Hepatocyte (in vitro differentiated cells): ENCODE measurements around the gene SIGLEC11. TPM values are rescaled to one million over a fixed set of nuclear protein-coding genes. Genes with fewer than 3 reads are reported as not detected.

Experiments
- DNase-seq: peaks from one replicate; pipeline ENCODE4 v3.0.0-alpha.2; 2016; ENCODE audit warnings: low spot score
- H2AFZ ChIP-seq: fragments of 200-600 bp; sonication (generic); 2 replicates; pipeline ENCODE4 v1.6.0; 2016; ENCODE audit warnings: antibody characterized with exemption, mild to moderate bottlenecking
- H3K27ac ChIP-seq: fragments of 200-600 bp; sonication (generic); 2 replicates; pipeline ENCODE4 v1.5.1; 2016; ENCODE audit warnings: mild to moderate bottlenecking
- H3K27me3 ChIP-seq: fragments of 200-600 bp; sonication (generic); 2 replicates; pipeline ENCODE4 v1.6.1; 2016
- H3K36me3 ChIP-seq: fragments of 200-600 bp; sonication (generic); replicated peaks from 2 replicates; pipeline ENCODE4 v1.5.1; 2016; ENCODE audit warnings: low read depth; ENCODE audit not compliant: insufficient read depth
- H3K4me1 ChIP-seq: fragments of 200-600 bp; sonication (generic); 2 replicates; pipeline ENCODE4 v1.5.1; 2016; ENCODE audit warnings: mild to moderate bottlenecking, moderate library complexity; ENCODE audit not compliant: insufficient read depth
- H3K4me2 ChIP-seq: fragments of 200-600 bp; sonication (generic); 2 replicates; pipeline ENCODE4 v1.6.0; 2016
- H3K4me3 ChIP-seq: fragments of 200-600 bp; sonication (generic); 2 replicates; pipeline ENCODE4 v1.5.1; 2016; ENCODE audit warnings: mild to moderate bottlenecking
- H3K79me2 ChIP-seq: fragments of 200-600 bp; sonication (generic); 2 replicates; pipeline ENCODE4 v1.6.0; 2017; ENCODE audit warnings: mild to moderate bottlenecking
- H3K9me2 ChIP-seq: fragments of 200-600 bp; sonication (generic); replicated peaks from 2 replicates; pipeline ENCODE4 v1.6.0; 2017; ENCODE audit warnings: mild to moderate bottlenecking; ENCODE audit not compliant: insufficient read depth
- H3K9me3 ChIP-seq: fragments of 200-600 bp; sonication (generic); 2 replicates; pipeline ENCODE4 v1.5.1; 2016; ENCODE audit warnings: low read depth, mild to moderate bottlenecking
- H4K20me1 ChIP-seq: fragments of 200-600 bp; sonication (generic); 2 replicates; pipeline ENCODE4 v1.6.0; 2016; ENCODE audit warnings: mild to moderate bottlenecking; ENCODE audit not compliant: insufficient read depth, poor library complexity, severe bottlenecking
- CTCF ChIP-seq: fragments of 200-600 bp; sonication (generic); IDR thresholded peaks from 2 replicates; pipeline ENCODE4 v1.5.1; 2016; ENCODE audit warnings: antibody characterized with exemption, mild to moderate bottlenecking; ENCODE audit not compliant: poor library complexity
- EZH2 ChIP-seq: fragments of 200-600 bp; sonication (generic); IDR thresholded peaks from 2 replicates; pipeline ENCODE4 v1.6.1; 2016; ENCODE audit warnings: antibody characterized with exemption, mild to moderate bottlenecking, borderline replicate concordance
- EZH2phosphoT487 ChIP-seq: fragments of 200-600 bp; sonication (generic); IDR thresholded peaks from one replicate; pipeline ENCODE4 v1.6.1; 2018; ENCODE audit warnings: antibody characterized with exemption, mild to moderate bottlenecking, low read depth, moderate library complexity; ENCODE audit not compliant: unreplicated experiment, severe bottlenecking
- WGBS: methylation state at CpG from one replicate; pipeline ENCODE4 v1.1.6; 2016; ENCODE audit warnings: low lambda C conversion rate; ENCODE audit errors: missing lambda C conversion rate; 5-methylcytosine and 5-hydroxymethylcytosine counted together
- polyA plus RNA-seq: library from polyadenylated mRNA; unstranded; fragments of >200 nt; fragmentation: Nextera tagmentation; extraction: Ambion mirVana; gene quantifications from 2 replicates; pipeline ENCODE4 v1.2.1, GENCODE V29; 2016
- total RNA-seq: library from RNA; depleted of rRNA; stranded (reverse); fragments of >200 nt; gene quantifications from 2 replicates; pipeline ENCODE4 v1.2.3, GENCODE V29; 2014

SIGLEC11 gene
- total and polyA plus RNA-seq, 2 experiments from 2014 or later, result 6.0 to 15.8 TPM

GRCh38 chr19:49999371-50000010 is 38.5 kb upstream of the SIGLEC11 start:
- H3K27me3 ChIP-seq, result no peaks in the 10 kb centered on the region
- H3K79me2 ChIP-seq, result no peaks in the 10 kb centered on the region
- H2AFZ ChIP-seq, result no peak overlapping the region
- H3K9me2 ChIP-seq, result no peaks in the 10 kb centered on the region
- DNase-seq, result no peak
- H3K9me3 ChIP-seq, result no peaks in the 10 kb centered on the region
- no peaks in the 10 kb centered on the region for H3K36me3 ChIP-seq
- no peaks in the 10 kb centered on the region for H3K4me1 ChIP-seq
- no peak overlapping the region for H3K27ac ChIP-seq
- H3K4me3 ChIP-seq, result no peak overlapping the region
- H4K20me1 ChIP-seq, result no peaks in the 10 kb centered on the region
- no peak overlapping the region for H3K4me2 ChIP-seq
- 93% methylated on average over 6 of the region's 6 CpGs for WGBS
- no peak for TF ChIP-seq EZH2phosphoT487

GRCh38 chr19:49997709-49998108 is 36.7 kb upstream of the SIGLEC11 start:
- H3K9me3 ChIP-seq, result no peaks in the 10 kb centered on the region
- DNase-seq, result no peak
- no peaks in the 10 kb centered on the region for H3K36me3 ChIP-seq
- H3K79me2 ChIP-seq, result no peaks in the 10 kb centered on the region
- H3K4me2 ChIP-seq, result no peak overlapping the region
- H3K4me1 ChIP-seq, result no peaks in the 10 kb centered on the region
- no peak overlapping the region for H2AFZ ChIP-seq
- no peak overlapping the region for H3K4me3 ChIP-seq
- 83% methylated on average over 5 of the region's 5 CpGs for WGBS
- TF ChIP-seq EZH2phosphoT487 (no peak), EZH2 (no peak), CTCF (no peak)
- H3K27ac ChIP-seq, result no peak overlapping the region
- H3K9me2 ChIP-seq, result no peaks in the 10 kb centered on the region
- no peaks in the 10 kb centered on the region for H3K27me3 ChIP-seq
- no peaks in the 10 kb centered on the region for H4K20me1 ChIP-seq

- Histone ChIP-seq H3K27me3 (no peaks in the 10 kb centered on the region), H3K9me2 (no peaks in the 10 kb centered on the region), H4K20me1 (no peaks in the 10 kb centered on the region), H3K9me3 (no peaks in the 10 kb centered on the region), H3K4me2 (no peak overlapping the region), H3K4me3 (no peak overlapping the region), H3K27ac (no peak overlapping the region), H3K36me3 (no peaks in the 10 kb centered on the region), H3K4me1 (peaks cover 2% of the 10 kb centered on the region), H3K79me2 (no peaks in the 10 kb centered on the region), H2AFZ (no peak overlapping the region)
- WGBS, result 94% methylated on average over 9 of the region's 9 CpGs
- TF ChIP-seq EZH2phosphoT487, result no peak
- TF ChIP-seq CTCF, result no peak
- no peak for TF ChIP-seq EZH2
- DNase-seq, result no peak
Observed at GRCh38 chr19:49988433-49988832, 27.5 kb upstream of the SIGLEC11 start.

- H3K4me1 ChIP-seq, result peaks cover 6% of the 10 kb centered on the region
- 99% methylated on average over 5 of the region's 5 CpGs for WGBS
- no peak overlapping the region for H3K4me3 ChIP-seq
- H3K9me2 ChIP-seq, result no peaks in the 10 kb centered on the region
- no peaks in the 10 kb centered on the region for H4K20me1 ChIP-seq
- H3K4me2 ChIP-seq, result no peak overlapping the region
- H3K79me2 ChIP-seq, result no peaks in the 10 kb centered on the region
- no peak overlapping the region for H3K27ac ChIP-seq
- no peaks in the 10 kb centered on the region for H3K9me3 ChIP-seq
- TF ChIP-seq EZH2 (no peak), EZH2phosphoT487 (no peak), CTCF (no peak)
- DNase-seq, result no peak
- no peaks in the 10 kb centered on the region for H3K27me3 ChIP-seq
- H3K36me3 ChIP-seq, result no peaks in the 10 kb centered on the region
- no peak overlapping the region for H2AFZ ChIP-seq
Observed at GRCh38 chr19:49988007-49988406, 27.0 kb upstream of the SIGLEC11 start.
